Lower leg skin (tissue), 4 donors: ENCODE data around the gene PTGDS. TPM values are rescaled to one million over a fixed set of nuclear protein-coding genes. Genes with fewer than 3 reads are reported as not detected.

Experiments used
- DNase-seq, 2 donors: peaks; one replicate each; pipeline ENCODE4 v3.0.0-alpha.2; 2019; ENCODE audit warnings: low spot score in 2 of 2
- H3K4me3 ChIP-seq: fragments of 200-600 bp; sonication (generic); 2 replicates; pipeline ENCODE4 v1.5.1; 2017; ENCODE audit warnings: mild to moderate bottlenecking, low read depth; ENCODE audit not compliant: poor library complexity, severe bottlenecking
- CTCF ChIP-seq, 3 donors: fragments of 450-650 bp; IDR thresholded peaks; one replicate each; pipeline ENCODE4 v1.5.1; 2016; ENCODE audit warnings: antibody characterized with exemption in 3 of 3, mild to moderate bottlenecking in 3 of 3, moderate library complexity in 2 of 3
- POLR2A ChIP-seq, 2 donors: fragments of 450-650 bp; IDR thresholded peaks; one replicate each; pipeline ENCODE4 v1.6.1; 2016 to 2017; ENCODE audit warnings: antibody characterized with exemption in 2 of 2, mild to moderate bottlenecking in 1 of 2, moderate library complexity in 1 of 2
- WGBS, 2 donors: methylation state at CpG; one replicate each; pipeline ENCODE4 v1.1.5; 2018; 5-methylcytosine and 5-hydroxymethylcytosine counted together
- intact Hi-C: fragments of 100-400 bp; cut with DNase I; formaldehyde crosslinking; loops from one replicate; pipeline ENCODE4 v1.15.0; 2023; ENCODE audit warnings: low total_unique reads
- total RNA-seq, 4 donors: library from RNA; depleted of rRNA; stranded (reverse); fragments of >200 nt; gene quantifications; one replicate each; pipeline ENCODE4 v1.1.0, GENCODE V29; 2016

The PTGDS gene
- total RNA-seq, 4 donors from 2014 or later: 9.7 to 75.3 (median 14.8) TPM

GRCh38 chr9:136980669-136981478 is 3.6 kb downstream of the PTGDS start:
- TF ChIP-seq CTCF (IDR thresholded peaks at IDR 0.05) (no peak), POLR2A (IDR thresholded peaks at IDR 0.05) (no peak)
- no peak overlapping the region for H3K4me3 ChIP-seq
- 83 to 89% methylated on average over 16 of the region's 16 CpGs for WGBS, 2 donors
- intact Hi-C loops: no loop called here
- DNase-seq: no peak

GRCh38 chr9:136981588-136982231 is 4.4 kb downstream of the PTGDS start:
- intact Hi-C loops: no loop called here
- no peak for DNase-seq
- H3K4me3 ChIP-seq: no peak overlapping the region
- TF ChIP-seq CTCF (IDR thresholded peaks at IDR 0.05) (no peak), POLR2A (IDR thresholded peaks at IDR 0.05) (no peak)
- WGBS, 2 donors: 78 to 82% methylated on average over 14 to 16 of the region's 17 CpGs

GRCh38 chr9:136982232-136983051 is 5.1 kb downstream of the PTGDS start, which contains the start of gene LCNL1:
Gene LCNL1 (plus strand): TSS chr9:136982993. CDS start chr9:136983587, 594 bp downstream.
- TF ChIP-seq POLR2A (IDR thresholded peaks at IDR 0.05): no peak
- TF ChIP-seq CTCF (IDR thresholded peaks at IDR 0.05): no peak
- 60 to 71% methylated on average over 13 to 18 of the region's 18 CpGs for WGBS, 2 donors

GRCh38 chr9:136983167-136983566 is 5.9 kb downstream of the PTGDS start:
- no peak for TF ChIP-seq CTCF (IDR thresholded peaks at IDR 0.05)
- TF ChIP-seq POLR2A (IDR thresholded peaks at IDR 0.05): no peak
- WGBS, 2 donors: 81 to 86% methylated on average over 7 to 9 of the region's 9 CpGs
- H3K4me3 ChIP-seq: no peak overlapping the region
- intact Hi-C loops: no loop called here
- no peak for DNase-seq

More at GRCh38 chr9:136982232-136983051, 5.1 kb downstream of the PTGDS start, which contains the start of gene LCNL1:
- DNase-seq: no peak
- H3K4me3 ChIP-seq: no peak within 1 kb of the TSS
- intact Hi-C loops: no loop called here

GRCh38 chr9:136983656-136984314 is 6.5 kb downstream of the PTGDS start:
- WGBS, 2 donors: 77 to 98% methylated on average over 4 to 11 of the region's 11 CpGs
- DNase-seq: no peak
- no peak overlapping the region for H3K4me3 ChIP-seq
- intact Hi-C loops: no loop called here
- no peak for TF ChIP-seq POLR2A (IDR thresholded peaks at IDR 0.05)
- peak in 1 of 3 donors; percentile 46 for TF ChIP-seq CTCF (IDR thresholded peaks at IDR 0.05)
